ENCODE measurements around the gene KCNK15.

- TF ChIP-seq POLR2AphosphoS5 (IDR thresholded peaks at IDR 0.05) (peak; percentile 59 to 92), POLR2A (IDR thresholded peaks at IDR 0.05; ENCODE audit: low read depth) (no peak), CTCF (IDR thresholded peaks at IDR 0.05) (no peak)
These were observed 16.7 kb upstream of the KCNK15 start for GRCh38 chr20:44728801-44729443.
